ENCODE measurements around the gene CST11.

DNA sequence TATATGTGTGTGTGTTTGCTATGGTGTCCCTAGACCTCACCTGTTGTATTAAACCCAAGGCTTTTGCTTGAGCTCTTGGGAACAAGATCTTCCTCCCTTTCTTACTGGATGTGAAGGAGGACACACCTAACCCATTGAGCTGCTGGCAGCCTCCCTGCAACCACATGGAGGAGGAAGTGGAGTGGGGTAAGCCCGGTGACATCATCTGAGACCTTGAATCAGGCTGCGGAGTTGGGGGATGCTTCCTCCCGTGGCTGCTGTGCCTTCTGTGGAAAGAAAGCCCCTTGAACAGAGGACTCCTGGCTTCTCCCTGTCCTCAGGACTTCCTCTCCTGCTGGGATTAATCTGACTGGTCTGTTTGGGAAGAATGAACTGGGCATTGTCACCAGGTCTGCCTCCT, 3.3 kb downstream of the CST11 start:
- TF ChIP-seq EZH2 (IDR thresholded peaks at IDR 0.05; ENCODE audit: borderline replicate concordance, low read depth, low read length, severe bottlenecking) (no peak), POLR2A (IDR thresholded peaks at IDR 0.05; ENCODE audit: low read depth, low read length) (no peak), POLR2AphosphoS5 (IDR thresholded peaks at IDR 0.05; ENCODE audit: insufficient read depth, low read depth, low read length) (no peak), JUN (IDR thresholded peaks at IDR 0.05; ENCODE audit: borderline replicate concordance, insufficient read depth, insufficient read length, low read depth) (no peak), FOS (IDR thresholded peaks at IDR 0.05; ENCODE audit: borderline replicate concordance, insufficient read depth, low read length) (no peak), GATA2 (IDR thresholded peaks at IDR 0.05; ENCODE audit: insufficient read depth, insufficient read length, low read depth, low read length) (no peak), MYC (IDR thresholded peaks at IDR 0.05; ENCODE audit: low read depth, low read length) (no peak)
- TF ChIP-seq, protein P1, sequence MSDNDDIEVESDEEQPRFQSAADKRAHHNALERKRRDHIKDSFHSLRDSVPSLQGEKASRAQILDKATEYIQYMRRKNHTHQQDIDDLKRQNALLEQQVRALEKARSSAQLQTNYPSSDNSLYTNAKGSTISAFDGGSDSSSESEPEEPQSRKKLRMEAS (IDR thresholded peaks at IDR 0.05; ENCODE audit: insufficient read depth, insufficient read length): no peak
- TF ChIP-seq, protein P2, sequence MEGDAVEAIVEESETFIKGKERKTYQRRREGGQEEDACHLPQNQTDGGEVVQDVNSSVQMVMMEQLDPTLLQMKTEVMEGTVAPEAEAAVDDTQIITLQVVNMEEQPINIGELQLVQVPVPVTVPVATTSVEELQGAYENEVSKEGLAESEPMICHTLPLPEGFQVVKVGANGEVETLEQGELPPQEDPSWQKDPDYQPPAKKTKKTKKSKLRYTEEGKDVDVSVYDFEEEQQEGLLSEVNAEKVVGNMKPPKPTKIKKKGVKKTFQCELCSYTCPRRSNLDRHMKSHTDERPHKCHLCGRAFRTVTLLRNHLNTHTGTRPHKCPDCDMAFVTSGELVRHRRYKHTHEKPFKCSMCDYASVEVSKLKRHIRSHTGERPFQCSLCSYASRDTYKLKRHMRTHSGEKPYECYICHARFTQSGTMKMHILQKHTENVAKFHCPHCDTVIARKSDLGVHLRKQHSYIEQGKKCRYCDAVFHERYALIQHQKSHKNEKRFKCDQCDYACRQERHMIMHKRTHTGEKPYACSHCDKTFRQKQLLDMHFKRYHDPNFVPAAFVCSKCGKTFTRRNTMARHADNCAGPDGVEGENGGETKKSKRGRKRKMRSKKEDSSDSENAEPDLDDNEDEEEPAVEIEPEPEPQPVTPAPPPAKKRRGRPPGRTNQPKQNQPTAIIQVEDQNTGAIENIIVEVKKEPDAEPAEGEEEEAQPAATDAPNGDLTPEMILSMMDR (IDR thresholded peaks at IDR 0.05; ENCODE audit: extremely low read depth in 1 of 2, insufficient read depth in 1 of 2, low read depth in 1 of 2, low read length in 2 of 2): no peak
